ENCODE results near the gene LMAN1L.

LMAN1L gene

DNA sequence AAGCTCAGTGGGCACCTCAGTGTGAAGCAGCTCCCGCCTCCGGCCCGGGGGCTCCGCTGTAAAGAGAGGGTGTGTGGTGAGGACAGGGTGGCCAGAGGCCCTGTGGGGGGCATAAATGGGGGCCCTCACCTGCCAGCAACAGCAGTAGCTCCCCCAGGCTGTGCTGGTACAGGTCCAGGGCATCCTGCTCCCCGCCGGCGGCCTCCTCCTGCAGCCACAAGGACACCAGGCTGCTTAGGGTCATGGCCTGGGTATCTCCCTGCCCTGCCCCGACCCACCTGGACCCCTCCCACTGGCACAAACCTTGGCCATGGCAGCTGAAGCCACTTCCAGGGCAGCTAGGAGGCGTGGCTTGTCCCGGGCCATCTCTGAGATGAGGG is 25.5 kb downstream of the LMAN1L start:
- no peak for DNase-seq

DNA sequence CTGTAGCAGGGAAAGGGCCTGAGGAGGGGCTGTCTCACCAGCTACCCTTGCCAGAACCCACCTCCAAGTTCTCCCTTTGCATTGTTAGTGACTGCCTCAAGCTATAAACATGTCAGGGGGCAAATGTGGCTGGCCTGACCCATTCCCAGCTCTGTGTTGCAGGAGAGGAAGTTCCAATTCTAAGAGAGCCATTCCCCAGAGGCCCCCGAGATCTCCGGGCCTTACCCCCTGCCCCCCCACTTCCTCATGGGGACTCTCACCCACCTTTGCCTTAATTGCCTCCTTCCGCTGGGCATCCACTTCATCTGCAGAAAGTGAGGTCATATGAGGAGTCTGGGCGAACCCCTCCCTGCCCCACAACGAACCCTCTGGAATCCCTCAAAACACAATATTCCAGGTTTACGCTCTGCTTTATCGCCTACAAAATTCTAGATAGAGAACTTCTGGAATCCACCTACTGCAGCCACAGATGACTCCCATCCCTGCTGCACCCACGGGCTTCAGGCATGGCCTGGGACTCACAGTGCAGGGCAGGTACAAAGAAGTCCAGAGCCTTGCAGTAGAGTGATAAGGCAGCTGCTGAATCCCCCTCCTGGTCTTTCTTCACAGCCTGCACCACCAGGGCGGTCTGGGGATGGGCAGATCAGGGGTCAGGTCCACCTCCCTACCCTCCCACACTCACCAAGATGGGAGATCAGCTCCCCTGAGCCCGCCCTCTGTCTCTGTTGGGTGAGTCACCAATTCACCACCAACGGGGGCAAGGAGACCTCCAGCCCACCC is 26.3 kb downstream of the LMAN1L start:
- no peak for DNase-seq

DNA sequence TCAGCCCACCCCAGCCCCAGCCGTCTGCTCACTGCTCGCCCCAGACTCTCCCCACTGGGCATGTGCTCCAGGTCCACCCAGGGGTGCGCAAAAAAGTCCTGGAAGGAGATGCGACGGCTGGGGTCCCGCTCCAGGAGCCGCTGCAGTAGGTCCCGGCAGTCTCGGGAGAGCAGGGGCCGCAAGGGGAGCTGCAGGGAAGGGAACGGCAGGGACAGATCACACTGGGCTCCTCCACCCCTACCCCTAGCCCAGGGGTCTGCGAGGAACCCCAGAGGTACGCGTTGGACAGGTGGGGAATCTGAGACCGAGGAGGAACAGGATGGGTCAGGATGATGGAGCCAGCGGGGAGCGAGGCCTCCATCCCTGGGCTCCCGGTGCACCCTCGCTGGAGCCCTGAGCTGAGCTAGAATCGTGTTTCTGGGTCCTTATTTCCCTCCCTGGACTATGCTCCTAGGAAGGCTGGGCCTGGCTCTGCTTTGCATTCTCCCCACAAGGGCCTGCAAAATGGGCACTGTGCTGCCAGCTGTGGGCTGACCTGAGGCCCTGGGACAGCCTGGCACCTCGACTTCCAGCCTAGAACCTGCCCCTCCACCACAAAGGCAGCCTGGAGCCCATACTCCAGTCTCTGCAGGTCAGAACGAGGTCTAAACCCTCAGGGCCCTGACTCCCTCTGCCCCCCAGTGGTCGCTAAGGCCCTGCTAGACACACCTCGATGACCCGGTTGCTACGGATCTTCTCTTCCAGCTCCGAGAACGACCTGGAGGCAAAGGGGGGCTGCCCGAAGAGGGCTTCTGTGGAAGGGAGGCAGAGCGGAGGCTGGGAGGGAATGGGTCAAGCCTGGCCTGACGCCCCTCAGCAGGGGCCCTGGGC is 27.1 kb downstream of the LMAN1L start:
- DNase-seq: no peak

DNA sequence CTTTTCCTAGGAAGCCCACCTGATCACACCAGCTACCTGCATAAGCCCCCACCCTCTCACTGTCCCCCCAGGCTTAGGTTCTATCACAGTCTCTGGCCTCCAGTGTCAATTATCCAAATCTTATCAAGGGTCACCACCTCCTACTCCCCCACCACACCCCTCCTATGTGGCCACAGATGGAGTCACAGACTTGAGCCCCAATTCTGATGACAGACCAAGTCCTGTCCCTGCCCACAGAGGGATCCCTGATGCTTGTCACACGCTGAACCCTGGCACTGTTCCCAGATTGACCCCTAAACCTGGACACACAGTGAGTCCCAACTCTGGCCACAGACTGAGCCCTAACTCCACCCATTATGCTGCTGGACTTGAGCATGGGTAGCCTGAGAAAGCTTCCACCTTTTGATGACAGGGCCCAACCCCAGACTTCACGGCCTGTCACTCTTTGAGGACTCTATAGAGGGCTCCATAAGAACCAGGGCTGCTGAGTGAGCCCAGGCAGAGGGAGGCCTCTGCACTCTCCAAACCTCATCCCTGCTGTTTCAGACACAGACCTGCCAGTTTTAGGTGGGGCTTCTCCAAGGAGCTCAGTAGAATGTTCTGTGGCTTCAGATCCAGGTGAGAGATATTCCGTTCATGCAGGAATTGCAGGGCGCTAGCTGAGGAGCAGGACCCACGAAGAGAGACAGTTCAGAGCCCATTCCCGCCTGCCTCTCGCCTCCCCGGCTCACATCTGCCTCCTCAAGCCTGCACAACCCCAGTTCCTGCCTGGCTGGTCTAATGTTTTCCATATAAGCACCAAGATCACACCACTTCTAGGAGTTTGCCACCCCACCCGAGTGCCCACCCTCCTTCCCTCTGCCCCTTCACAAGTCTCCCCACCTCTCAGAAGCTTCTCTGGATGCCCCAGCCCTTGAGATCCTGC is 28.5 kb downstream of the LMAN1L start:
- no peak for DNase-seq

DNA sequence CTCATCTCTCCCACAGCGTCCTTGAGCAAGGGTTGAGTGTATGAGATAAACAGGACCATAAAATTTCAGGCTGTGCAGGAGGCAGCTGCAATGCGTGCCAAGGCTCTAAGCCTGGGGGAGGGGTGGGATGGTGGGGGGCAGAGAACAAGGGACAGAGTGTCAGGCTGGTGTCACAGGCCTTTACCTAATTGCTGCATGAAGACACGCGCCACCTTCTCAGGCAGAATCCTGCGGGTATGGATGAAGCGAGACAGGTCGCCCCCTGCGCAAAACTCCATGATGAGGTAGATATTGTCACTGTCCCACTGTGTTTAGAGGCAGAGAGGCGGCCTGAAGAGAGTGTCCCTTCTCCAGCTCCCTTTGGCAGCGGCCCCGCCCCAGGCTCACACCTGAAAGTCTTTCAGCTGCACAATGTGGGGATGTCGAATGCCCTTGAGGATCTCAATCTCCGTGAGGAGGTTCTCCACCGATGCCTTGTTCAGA is 29.3 kb downstream of the LMAN1L start:
- DNase-seq: no peak

DNA sequence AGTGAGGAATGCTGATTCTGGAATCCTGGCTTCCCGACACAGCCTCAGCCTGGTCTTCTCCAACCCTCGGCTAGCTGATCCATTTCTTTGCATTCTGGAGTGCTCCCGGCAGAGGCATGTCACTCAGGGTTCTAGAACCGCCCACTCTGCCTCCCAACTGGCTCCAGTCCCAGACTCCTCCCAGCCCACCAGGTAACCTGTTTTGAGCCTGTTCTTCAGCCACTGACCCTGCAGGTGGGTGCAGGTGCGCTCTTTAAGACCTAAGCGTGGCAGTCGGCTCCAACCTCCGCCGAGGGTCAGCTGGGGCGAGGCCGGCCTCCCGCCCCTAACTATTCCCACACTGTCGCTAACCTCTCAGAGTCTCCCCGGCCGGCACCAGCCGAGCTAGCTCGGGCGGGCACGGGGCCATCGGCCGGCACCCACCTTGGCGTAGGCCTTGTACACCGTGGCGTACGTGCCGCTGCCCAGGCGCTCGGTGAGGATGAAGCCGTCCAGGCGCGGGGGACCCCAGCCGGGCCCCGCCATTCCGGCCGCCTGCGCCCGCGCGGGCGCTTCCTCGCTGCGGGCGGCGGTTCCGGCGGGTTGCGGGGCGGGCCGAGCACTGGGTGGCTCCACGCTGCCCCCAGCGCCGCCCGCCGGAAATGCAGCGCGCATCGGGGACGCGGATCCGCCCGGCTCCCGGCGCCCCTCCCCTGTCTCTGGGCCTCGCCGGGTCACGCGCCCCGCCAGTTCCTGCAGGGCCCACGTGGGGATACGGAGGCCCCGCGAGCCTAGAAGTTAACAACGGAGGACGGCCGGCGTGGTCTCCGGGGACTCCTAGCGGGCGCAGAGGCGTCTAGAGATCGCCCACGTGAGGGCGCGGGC is 30.2 kb downstream of the LMAN1L start, which contains the start of gene ULK3:
Gene ULK3 (minus strand): TSS at position 576 of the 864 bp plus-strand sequence. CDS start 51 bp downstream, at position 525.
- peak; percentile 96 to 99 (median 98) for DNase-seq

DNA sequence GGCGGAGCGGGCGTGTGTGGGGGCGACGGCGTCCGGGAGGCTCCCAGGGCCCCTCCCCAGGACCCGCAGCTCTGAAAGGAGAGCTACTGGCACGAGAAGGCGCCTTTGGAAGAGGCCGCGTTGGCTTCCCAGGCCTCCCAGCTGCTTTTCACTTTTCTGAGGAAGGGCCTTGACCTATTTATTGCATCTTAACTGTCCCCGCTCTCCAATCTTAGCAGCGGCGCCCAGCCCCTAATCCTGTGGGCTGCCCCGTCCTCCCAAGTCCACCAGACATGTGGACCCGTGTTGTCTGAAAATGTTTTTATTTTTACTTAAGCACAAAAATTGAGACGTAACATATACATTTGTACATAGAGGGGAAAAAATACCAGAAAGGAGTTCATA is 30.8 kb downstream of the LMAN1L start:
- DNase-seq: no peak

DNA sequence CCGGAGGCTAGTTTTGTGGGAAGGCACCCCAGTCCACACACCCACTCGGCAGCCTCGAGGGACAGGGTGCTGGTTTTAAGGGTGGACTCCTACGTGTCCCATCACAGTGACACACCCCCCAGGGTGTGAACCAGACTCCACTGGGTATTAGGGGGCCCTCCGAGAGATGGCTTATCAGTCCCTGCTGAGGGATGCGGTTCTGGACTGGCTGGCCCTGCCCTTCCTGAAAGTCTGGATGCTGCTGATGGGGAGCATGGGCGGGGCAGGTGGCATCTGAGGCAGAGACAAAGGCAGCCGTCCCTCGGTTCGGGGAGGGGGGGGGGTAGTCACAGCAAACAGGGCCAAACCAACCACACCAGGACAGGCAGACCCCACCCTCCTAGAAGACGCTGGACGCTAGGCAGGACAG is 31.3 kb downstream of the LMAN1L start:
- DNase-seq: no peak

DNA sequence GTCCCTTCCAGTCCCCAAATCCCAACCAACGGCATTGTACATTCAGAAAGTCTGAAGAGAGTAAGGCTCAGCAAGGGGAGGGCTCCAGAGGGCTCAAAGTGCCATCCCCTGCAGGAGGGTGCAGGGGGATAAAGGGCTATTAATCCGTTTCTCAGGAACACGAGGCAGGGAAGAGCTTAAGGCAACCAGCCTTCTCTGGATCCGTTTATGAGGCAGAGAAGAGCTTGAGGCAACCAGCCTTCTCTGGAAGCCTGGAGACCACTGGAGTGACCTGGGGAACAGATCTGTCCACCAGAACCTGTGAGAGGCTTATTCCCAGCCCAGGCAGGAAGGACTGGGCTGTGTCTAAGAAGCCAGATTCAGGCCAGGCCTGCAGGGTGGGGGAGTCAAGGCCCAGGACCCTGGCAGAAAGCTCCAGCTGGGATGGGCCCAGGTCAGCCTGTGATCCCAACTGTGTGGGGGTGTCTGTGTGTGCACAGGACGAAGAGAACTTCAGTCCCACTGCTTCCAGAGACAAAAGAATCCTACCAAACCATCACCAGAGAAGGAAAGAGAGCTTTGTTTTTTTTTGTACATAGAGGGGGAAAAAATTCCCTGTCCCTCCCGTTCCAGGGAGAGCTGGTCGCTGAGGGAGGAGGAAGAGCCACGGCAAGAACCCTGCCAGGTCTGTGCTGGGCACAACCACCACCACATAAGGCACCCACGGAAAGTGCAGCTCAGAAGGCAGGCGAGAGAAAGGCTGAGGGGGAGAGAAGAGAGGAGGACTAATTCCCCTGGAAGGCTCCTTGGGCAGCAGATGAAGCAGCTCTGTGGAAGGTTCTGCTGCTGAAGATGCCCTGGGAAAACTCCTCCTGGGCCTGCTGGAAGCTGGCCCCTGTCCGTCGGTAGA is 31.9 kb downstream of the LMAN1L start:
- DNase-seq: no peak

DNA sequence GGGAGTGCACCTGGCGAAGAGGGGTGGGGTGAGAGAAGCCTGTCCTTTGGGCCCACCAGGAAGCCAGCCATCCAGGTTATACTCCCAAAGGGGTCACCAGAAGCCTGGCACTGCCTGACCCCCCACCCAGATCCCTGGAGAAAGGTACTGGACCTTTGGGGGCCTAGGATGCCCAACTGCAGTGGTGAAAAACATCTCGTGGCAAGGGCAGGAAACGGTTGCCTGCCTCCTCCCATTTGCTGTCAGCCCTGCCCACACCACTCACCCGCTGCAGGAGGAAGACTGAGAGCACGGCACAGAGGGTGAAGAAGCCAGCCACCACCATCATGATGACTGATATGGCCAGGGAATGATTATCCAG is 32.6 kb downstream of the LMAN1L start:
- DNase-seq: peak in 2 of 4 experiments; percentile 51 to 54

DNA sequence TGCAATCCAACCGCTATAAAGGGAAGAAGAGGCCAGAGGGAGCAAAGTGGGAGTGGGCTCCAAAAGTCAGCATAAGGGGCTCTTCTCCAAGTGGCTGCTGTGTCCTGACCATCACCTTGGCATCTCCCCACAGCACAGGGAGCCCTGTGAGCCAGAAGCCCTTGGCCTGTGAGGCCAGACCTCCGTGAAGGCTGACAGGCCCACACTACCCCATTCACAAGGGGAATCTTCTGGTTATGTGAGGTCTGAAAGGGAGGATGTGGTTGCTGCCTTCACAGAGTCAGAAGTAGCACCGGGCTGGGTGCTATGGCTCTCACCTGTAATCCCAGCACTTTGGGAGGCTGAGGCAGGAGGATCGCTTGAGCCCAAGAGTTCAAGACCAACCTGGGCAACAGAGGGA is 32.9 kb downstream of the LMAN1L start:
- no peak for DNase-seq

DNA sequence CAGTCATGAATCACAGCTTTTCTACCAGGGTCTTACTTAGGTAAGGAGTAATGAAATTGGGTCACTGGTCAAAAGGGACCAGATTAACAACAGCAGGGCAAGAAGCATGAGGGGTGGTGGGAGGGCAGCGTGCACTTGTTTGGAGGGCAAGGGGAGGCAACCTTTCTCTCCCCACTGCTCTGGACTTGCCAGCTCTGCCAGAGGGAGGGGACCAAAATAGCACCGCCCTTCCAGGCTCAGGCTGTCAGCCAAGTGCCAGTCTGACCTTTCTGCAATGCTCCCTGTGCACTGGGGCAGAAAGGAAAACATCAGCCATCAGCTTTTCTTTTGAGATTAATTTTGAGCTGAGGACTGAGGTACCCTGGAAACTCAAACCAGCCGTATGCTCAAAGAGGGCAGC is 34.8 kb downstream of the LMAN1L start:
- no peak for DNase-seq

DNA sequence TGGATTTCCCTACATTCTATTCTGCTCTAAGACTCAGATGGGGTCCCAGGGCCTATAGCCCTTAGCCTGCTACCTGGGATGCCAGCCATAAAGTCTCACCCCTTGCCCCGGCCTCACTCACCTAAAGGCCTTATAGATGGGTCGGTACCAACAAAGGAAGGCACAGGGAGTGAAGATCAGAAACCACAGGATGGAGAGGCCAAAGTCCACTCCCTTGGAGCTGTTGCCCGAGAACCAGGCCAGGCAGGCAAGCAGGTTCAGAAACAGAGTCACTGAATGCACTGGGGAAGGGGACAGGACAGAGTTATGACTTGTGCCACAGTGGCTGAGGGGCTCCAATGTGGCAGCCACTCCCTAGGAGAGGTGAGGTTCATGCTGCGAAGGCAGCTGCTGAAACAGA is 37.8 kb downstream of the LMAN1L start:
- DNase-seq: no peak

DNA sequence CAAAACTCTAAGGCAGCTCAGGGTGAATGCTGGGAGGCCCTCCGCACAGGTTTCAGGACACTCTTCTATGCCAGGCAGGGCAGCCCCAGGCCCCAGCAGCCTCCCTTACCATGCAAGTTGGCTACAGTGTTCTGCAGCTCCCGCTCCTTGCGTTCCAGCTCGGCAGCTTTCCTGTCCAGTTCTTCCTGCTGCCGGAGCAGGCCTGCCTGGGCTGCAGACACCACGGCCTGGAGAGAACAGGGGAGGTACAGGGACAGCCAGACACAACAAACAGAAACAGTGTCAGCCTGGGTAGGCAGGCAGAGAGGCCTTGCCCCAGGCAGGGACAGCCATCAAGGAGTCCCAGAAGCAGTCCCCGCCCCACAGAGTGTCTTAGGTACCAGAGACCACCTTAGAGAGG is 39.3 kb downstream of the LMAN1L start:
- DNase-seq: no peak

DNA sequence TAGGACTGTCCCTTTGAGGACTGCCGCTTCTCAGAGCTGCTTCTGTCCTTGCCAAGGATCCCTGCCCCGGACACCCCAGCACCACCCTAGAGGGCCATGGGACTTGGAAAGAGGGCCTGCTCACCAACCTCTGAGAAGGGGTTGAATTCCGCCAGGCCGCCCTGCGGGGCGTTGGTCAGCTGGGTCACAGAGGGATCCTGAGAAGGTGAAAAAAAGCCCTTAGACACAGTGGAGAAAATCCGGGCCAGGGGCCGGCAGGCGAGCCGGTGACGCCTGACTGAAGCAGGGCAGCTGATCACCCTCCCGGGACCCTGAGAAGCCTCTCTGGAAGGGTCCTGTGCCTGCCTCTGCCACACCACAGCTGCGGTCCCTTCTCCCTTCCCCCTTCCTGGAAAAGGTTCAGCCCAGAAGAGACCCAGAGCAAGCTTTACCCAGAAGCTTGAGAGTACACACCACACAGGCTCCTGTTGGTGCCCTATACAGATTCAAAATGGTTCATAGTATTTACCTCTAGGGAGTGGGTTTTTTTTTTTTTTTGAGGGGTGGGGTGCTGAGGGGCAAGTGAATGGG is 41.9 kb downstream of the LMAN1L start:
- DNase-seq: no peak

DNA sequence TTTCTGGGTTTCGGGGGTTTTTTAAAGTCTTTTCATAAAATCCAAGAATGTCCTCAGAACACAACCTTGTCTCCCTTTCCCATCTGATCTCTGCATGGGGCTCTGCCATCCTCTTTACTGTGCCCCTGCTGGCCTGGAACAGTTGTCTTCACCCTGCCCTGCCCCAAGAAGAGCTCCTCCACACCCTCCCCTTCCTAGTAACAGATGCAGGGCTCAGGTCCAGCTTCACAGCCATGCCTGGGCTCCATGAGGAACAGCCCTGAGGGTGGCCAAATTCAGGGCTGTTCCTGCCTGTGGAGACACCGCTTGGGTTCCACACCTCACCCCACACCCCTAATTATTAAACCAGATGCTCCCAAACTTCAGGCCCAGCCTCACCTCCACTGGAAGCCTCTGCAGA is 43.2 kb downstream of the LMAN1L start:
- no peak for DNase-seq

DNA sequence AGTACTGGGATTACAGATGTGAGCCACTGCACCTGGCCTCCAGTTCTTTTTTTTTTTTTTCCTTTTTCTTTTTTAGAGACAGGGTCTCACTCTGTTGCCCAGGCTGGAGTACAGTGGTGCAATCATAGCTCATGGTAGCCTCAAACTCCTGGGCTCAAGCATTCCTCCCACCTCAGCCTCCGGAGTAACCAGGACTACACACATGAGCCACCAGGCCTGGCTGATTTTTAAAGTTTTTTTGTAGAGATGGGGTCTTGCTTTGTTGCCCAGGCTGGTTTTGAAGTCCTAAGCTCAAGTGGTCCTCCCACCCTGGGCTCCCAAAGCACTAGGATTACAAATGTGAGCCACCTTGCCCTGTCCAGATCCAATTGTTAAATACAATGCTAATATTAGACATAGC is 43.9 kb downstream of the LMAN1L start:
- DNase-seq: no peak

DNA sequence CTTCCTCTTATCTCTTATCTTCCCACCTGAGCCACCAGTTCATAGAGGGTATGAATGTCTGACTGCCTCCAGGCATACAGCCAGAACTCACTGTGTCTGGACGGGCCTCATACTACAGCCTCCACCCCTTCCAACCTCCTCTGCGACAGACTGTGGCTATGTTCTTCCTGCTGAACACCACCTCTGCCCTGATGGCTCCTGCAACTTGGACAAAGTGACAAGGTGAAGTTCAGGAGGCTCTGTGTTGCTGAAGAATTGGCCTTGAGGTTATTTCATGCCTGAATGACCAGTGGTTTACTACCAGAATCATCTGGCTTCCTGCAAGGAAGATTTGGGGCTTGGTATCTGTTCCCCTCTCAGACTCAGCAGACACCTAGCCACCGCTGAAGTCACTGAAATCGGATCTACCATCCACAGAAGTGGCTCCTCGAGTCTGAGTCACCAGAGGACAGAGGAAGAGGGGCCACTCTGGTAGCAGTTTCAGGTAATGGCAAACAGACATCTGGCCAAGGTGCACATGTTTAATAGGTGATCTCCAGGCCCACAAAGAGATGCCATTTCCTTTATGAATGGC is 44.5 kb downstream of the LMAN1L start:
- no peak for DNase-seq

DNA sequence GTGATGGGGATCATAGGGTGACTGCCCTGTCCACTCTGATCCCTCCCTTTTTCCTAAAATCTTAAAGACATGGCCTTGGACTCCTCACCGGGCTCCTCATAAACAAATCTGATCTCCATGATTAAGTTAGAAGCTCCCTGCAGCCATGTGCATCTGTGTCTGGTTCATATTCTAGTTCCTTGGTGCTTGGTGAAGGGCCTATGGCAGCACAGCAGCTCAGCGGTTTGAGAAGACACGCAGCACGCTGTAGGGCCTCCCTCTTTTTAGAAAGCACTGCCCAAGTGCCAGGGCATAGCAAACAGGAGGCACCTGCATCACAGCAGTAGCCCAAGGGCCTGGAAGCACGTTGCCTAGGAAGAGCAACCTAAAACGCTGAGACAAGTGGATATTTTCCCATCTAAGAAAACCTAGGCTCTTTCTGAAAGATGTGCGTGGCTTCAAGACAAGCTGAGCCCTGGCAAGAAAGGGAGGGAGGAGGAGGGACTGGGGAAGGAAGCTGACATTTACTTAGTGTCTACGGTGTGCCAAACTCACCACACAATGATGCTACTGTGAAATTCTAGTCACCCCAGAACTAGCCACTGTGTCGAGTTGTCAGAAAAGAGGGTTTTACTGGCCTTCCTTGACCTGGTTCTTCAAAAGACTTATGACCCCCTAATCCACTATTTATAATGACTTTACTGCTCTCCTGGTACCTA is 45.2 kb downstream of the LMAN1L start:
- DNase-seq: peak in 1 of 4 experiments; percentile 20

Measured in suppressor macrophage (primary cell).